ENCODE results near the gene SP110.

The SP110 gene

GRCh38 chr2:230166557-230167170 is 53.1 kb downstream of the SP110 start:
- DNase-seq = no peak

- no peak for DNase-seq
These were observed 55.6 kb downstream of the SP110 start for GRCh38 chr2:230164139-230164538.

DNA sequence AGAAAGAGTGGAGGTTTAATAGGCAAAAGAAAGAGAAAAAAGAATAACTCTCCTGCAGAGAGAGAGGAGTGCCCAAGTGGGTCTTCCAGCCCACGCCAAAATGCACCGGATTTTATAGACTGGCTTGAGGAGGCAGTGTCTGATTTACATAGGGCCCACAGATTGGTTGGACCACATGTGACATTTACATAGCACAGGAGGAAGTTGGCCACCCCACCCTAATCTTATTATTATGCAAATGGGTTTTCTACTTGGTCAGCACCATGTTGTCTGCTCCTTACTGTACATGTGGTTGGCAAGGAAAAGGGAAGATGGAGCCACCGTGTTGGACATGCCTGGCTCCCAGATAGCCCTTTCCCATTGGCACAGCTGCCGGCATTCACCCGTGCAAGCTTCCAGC is 56.8 kb downstream of the SP110 start:
- no peak for DNase-seq

DNA sequence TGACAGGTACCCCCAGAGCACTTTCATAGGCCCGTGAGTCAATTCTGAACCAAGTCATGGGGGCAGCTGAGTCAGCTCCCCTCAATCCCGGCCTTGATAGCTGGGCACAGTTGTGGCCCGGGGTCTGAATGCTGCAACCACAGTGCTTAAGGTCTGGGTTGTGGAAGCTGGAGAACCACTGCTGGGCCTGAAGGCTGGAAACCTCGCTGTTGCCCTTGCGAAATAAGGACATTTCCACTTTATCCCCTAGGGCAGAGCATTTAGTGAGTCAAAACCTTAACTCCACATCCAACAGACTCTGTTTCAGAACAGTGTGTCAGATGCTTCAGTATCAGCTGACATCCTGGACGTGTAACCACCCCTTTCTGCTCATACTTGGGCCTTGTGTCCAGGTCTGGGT is 58.6 kb downstream of the SP110 start:
- DNase-seq = no peak

DNA sequence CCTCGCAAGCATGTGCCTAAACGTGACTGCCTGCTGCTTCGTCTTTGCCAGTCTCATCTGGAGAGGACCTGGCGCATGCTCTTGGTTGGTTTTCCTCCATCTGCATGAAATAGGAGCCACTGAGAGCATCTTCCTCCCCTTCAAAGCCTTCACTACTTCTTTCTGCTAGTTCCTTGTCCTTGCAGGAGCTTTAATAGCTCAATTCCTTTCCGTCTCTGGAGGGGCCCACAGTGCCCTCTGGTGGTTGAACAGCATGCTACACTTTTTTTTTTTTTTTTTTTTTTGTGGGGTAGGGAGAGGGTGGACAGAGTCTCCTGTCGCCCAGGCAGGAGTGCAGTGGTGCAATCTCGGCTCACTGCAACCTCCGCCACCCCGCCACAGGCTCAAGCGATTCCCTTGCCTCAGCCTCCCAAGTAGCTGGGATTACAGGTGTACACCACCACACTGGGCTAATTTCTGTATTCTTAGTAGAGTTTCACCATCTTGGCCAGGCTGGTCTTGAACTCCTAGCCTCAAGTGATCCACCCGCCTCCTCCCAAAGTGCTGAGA is 59.6 kb downstream of the SP110 start:
- peak; percentile 32 for DNase-seq

GRCh38 chr2:230158468-230158867 is 61.3 kb downstream of the SP110 start:
- DNase-seq = no peak

- DNase-seq = no peak
These were observed 62.7 kb downstream of the SP110 start for GRCh38 chr2:230156782-230157699.

GRCh38 chr2:230155359-230155758 is 64.4 kb downstream of the SP110 start:
- DNase-seq = no peak

- DNase-seq = no peak
These were observed 66.3 kb downstream of the SP110 start for GRCh38 chr2:230153390-230153976.

DNA sequence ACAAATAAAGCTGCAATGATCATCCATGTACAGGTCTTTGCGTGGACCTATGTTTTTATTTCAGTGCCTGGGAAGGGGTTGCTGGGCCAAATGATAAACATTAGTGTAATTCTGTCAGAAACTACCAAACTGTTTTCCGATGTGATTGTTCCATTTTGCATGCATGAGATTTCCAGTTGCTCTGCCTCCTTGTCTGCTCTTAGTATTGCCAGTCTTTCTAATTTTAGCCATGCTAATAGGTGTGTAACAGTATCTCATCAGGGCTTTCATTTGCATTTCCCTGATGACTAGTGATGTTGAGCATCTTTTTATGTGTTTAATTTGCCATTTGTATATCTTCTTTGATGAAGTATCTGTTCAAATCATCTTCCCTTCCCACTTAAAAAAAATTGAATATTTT is 67.5 kb downstream of the SP110 start:
- DNase-seq = no peak

GRCh38 chr2:230144355-230144754 is 75.4 kb downstream of the SP110 start:
- no peak for DNase-seq

DNA sequence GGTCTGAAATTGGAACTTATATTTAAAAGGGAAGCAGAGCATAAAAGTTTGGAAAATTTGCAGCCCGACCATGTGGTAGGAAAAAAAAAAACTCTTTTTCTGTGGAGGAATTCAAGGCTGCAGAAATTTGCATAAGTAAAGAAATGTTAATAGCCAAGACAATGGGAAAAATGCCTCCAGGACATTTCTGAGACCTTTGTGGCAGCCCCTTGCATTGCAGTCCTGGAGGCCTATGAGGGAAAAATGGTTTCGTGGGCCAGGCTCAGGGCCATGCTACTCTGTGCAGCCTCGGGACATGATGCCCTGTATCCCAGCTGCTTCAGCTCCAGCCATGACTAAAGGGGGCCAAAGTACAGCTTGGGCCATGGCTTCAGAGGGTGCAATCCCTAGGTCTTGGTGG is 79.1 kb downstream of the SP110 start:
- no peak for DNase-seq

DNA sequence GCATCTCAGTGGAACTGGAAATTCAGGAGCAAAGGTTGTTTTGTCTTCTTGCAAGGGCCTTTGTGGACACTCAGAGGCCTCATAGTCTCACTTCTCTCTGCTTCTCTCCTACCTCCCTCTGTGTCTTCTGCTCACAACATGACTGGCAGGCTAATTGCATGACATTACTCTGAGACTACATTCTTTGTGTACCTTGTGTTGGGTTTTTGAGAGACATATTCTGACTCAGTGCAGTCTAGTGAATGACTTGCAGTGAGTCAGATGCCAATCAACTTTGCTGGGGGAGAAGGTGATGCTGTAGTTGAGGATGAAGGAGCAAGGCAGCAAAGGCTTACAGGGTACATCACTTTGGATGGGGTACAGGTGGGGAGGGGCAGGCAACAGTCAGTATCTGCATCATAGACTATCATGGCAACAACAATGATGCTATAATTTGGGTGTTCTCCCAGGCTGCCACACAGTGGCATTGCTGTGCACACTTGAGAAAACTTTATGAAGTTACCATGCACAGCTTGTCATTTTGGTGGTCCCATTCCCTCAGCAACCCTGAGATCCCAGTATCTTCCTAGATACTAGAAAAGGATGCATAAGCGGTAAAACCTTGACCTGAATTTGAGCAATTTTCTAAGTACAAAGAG is 81.8 kb downstream of the SP110 start:
- no peak for DNase-seq

GRCh38 chr2:230135130-230135525 is 84.7 kb downstream of the SP110 start:
- DNase-seq = no peak

- DNase-seq = no peak
These were observed 85.2 kb downstream of the SP110 start for GRCh38 chr2:230134496-230135129.

GRCh38 chr2:230131366-230131765 is 88.4 kb downstream of the SP110 start:
- no peak for DNase-seq

GRCh38 chr2:230130668-230131364 is 89.0 kb downstream of the SP110 start:
- no peak for DNase-seq

DNA sequence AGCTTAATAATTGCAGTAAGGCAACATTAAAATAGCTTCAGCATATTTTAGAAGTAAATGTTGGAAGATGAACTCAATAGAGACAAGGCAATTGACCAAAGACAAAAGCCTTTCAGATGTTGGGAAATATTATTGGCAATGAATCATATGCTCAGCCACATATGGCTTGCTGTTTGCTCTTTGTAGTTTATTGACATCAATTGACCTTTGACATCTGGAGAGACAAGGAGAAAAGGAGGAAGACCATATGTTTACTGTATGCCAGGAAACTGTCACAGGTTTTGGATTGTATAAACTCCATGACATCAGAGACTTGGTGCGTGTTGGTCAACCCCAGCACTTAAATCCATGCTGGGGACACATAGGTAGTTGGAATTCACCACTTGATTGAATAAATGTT is 90.4 kb downstream of the SP110 start:
- DNase-seq = no peak

- no peak for DNase-seq
These were observed 91.0 kb downstream of the SP110 start for GRCh38 chr2:230128623-230129342.

GRCh38 chr2:230127195-230127594 is 92.6 kb downstream of the SP110 start:
- no peak for DNase-seq

- DNase-seq = no peak
These were observed 94.9 kb downstream of the SP110 start for GRCh38 chr2:230124757-230125431.

All from effector CD4-positive, alpha-beta T cell (primary cell).